ENCODE data around the gene MVK.

DNA sequence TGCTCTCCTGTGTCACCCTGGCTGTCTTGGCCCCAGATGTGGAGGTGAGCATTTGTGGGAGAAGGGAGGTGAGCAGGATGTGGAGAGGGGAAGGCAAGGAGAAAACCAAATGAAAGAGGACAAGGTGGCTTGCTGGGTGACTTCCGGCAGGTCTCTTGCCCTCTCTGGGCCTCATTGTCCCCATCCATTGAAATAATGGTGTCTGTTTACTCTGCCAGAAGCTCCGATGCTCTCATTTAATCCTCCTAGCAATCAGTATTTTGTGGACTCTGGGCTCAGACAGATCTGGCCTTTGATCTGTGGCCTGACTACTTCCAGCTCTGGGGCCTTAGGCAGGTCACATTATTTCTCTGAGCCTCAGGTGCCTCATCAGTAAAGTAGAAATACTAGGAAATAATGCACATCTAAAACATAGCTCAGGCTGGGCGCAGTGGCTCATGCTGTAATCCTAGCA is 30.6 kb downstream of the MVK start:
- TF ChIP-seq, protein P1, sequence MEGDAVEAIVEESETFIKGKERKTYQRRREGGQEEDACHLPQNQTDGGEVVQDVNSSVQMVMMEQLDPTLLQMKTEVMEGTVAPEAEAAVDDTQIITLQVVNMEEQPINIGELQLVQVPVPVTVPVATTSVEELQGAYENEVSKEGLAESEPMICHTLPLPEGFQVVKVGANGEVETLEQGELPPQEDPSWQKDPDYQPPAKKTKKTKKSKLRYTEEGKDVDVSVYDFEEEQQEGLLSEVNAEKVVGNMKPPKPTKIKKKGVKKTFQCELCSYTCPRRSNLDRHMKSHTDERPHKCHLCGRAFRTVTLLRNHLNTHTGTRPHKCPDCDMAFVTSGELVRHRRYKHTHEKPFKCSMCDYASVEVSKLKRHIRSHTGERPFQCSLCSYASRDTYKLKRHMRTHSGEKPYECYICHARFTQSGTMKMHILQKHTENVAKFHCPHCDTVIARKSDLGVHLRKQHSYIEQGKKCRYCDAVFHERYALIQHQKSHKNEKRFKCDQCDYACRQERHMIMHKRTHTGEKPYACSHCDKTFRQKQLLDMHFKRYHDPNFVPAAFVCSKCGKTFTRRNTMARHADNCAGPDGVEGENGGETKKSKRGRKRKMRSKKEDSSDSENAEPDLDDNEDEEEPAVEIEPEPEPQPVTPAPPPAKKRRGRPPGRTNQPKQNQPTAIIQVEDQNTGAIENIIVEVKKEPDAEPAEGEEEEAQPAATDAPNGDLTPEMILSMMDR (IDR thresholded peaks at IDR 0.05), result no peak
- TF ChIP-seq POLR2A (IDR thresholded peaks at IDR 0.05), result no peak
- no peak for TF ChIP-seq EP300 (IDR thresholded peaks at IDR 0.05)

Measured in tibial nerve (tissue), 4 donors.